T-helper 9 cell (primary cell): Measurements from ENCODE around the gene RRP9.

Experiments used
- DNase-seq: peaks from one replicate; pipeline ENCODE4 v3.0.0-alpha.2; 2020

The RRP9 gene

DNA sequence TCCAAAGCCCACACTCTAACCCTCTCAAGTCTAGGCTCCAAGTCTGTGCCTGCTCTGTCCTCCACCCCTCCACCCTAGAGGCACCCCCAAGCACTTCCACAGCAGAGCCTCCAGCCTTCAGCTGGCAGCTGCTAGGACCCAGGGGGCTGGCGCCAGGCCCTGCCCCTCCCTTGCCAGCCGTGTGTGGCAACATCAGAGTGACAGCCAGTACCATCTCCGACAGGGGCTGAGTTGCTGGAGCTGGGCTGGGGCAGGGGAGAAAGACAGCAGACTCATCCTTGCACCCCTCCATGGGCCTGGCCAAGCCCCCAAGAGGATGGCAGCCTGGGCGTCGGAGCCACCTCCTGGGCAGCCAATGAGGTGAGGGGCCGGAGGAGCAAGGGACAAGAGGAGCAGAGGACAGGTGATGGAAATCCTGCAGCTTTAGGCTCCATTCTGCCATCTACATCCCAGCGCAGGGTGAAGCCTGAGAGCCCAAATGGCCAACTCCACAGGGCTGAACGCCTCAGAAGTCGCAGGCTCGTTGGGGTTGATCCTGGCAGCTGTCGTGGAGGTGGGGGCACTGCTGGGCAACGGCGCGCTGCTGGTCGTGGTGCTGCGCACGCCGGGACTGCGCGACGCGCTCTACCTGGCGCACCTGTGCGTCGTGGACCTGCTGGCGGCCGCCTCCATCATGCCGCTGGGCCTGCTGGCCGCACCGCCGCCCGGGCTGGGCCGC, 13.6 kb upstream of the RRP9 start, which contains the start of gene GPR62:
TSS of gene GPR62 (plus strand) at position 207 of the 718 bp plus-strand sequence. CDS start at position 479, 272 bp downstream.
- no peak for DNase-seq

DNA sequence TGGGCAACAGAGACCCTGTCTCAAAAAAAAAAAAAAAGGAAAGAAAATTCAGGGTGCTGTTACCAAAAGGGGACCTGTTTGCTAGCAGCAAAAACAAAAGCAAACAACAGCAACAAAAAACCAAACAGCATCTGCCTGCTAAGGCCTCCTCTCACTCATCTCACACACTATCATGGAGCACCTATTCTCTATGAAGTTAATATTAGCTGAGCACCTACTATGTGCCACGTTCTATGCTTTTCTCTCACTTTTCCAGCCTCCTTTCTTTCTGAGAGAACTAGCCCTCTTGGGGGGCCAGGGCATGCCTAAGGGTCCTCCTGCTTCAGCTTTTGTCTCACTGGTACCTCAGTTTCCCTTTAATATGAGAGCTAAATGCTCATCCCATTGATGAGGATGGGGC, 13.0 kb upstream of the RRP9 start:
- no peak for DNase-seq

DNA sequence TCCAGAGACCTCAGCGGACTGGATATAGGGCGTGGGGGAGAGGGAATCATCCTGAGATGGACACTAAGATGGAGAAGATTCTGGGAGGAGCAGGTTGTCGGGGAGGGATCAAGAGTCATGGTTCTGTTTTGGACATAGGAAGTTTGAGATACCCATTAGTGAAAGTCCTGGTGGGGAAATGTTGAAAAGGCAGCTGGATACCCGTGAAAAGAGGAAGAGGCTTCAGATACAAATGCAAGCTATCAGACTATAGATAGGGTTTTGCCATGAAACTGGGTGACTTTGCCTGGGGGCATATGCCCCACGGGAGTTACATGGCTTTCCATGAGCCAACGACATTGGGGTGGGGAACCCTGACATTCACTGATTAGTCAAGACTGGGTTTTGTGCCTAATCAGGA, 12.4 kb upstream of the RRP9 start:
- no peak for DNase-seq

DNA sequence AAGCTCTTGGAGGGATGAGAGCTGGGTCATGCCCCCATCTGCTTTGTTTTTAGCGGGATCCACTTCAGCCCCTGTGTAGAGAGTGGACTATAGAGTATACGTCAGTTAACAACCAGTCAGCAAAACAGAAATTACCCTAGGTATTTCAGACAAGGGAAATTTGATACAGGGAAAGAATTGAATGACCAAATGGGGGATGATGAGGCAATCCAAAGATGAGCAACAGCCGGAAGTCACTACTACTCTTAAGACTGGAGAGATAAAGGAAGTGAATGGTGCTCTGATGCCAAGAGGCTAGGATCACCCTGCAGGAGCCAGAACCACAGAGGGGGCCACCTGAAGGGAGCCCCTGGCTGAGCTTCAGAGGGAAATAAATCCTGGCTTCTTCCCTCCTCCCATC, 11.7 kb upstream of the RRP9 start:
- DNase-seq, result no peak

DNA sequence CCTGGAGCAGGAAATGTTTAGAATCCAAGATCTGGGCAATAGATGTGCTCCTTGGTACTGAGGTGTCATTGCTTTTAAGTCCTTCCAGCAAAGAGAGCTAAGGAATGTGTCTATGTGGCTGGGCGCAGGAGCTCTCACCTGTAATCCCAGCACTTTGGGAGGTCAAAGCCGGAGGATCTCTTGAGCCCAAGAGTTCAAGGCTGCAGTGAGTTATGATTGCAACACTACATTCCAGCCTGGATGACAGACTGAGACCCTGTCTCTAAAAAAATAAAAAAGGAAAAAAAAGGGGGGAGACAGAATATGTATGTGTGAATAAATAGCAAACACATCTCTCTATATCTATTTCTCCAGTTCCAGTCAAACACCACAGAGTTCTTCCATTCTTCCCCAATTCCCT, 9.2 kb upstream of the RRP9 start:
- no peak for DNase-seq

DNA sequence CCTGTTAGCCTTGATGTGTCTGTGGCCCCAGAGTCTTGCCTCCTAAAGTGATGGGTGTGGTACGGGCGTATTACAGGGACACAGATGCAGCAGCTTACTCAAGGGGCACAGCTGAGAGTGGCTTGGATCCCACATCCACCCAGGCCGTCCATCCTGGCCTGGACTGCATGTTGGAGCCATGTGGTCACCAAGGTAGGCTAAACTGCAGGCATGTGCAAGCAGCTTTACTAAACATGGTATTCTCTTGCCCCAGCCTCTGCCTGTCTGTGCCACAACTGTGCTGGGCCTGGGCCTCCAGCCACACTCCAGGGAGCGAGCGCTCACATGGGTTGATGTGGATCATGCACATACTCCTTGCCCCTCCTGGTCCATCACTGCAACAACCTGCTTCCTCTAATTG, 7.4 kb upstream of the RRP9 start:
- no peak for DNase-seq

DNA sequence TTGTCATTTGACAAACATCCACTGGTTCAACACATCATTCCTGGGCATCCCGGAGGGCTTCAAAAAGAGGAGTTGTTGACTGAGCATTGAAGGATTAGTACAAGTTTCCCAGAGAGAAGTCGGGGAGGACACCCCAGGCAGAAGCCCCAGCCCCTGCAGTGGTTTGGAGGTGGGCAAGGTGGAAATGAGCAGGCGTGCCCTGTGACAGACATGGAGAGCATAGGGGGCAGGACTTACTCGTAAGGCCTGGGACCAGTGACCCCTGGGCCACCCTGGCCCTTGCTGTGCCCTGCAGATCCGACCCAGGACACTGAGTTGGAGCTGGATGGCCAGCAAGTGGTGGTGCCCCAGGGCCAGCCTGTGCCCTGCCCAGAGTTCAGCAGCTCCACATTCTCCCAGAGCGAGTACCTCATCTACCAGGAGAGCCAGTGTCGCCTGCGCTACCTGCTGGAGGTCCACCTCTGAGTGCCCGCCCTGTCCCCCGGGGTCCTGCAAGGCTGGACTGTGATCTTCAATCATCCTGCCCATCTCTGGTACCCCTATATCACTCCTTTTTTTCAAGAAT, 6.4 kb upstream of the RRP9 start:
- no peak for DNase-seq

DNA sequence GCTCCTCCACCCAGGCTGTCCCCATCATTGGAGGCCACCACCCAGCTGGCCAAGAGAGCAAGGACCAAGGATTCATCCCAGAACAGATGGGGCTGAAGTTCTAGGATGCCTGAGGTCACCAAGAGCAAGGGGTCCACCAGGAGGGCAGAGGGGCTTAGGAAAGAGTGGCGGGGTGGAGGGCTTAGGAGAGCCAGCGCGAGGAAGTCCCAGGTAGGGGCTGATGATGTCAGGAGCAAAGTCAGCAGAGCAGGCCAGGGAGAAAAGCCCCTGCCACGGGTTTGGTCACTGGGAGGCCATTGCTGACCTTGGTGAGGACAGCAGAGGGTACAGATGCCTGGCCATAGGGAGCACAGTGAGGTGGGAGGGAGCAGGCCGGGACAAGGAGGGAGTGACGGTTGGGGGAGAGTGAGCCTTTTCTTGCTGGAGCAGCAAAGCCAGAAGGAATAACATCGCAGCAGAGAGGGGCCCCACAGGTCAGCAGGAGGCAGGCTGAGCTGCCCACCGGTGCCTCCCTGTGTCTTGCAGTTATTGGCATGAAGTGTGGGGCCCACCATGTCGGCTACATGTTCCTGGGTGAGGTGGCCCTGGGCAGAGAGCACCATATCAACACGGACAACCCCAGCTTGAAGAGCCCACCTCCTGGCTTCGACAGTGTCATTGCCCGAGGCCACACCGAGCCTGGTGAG, 5.7 kb upstream of the RRP9 start:
- DNase-seq, result no peak

DNA sequence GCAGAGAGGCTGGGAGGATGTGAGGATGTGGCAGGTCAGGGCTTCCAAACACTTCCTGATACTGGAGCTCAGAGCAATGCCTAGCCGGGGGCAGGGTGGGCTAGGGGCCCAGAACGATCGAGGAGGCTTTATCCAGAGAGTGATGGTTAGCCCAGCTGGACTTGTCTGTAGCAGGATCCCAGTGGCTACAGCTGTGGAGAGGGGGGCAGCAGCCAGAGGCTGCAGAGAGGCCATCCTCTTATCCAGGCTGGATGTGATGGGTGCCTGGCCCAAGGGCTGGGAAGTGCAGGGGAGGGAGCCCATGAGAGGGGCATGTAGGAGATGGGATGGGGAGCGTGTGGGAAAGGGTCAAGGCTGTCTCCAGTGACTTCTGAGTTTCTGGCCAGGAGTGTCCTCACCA, 5.1 kb upstream of the RRP9 start:
- no peak for DNase-seq

DNA sequence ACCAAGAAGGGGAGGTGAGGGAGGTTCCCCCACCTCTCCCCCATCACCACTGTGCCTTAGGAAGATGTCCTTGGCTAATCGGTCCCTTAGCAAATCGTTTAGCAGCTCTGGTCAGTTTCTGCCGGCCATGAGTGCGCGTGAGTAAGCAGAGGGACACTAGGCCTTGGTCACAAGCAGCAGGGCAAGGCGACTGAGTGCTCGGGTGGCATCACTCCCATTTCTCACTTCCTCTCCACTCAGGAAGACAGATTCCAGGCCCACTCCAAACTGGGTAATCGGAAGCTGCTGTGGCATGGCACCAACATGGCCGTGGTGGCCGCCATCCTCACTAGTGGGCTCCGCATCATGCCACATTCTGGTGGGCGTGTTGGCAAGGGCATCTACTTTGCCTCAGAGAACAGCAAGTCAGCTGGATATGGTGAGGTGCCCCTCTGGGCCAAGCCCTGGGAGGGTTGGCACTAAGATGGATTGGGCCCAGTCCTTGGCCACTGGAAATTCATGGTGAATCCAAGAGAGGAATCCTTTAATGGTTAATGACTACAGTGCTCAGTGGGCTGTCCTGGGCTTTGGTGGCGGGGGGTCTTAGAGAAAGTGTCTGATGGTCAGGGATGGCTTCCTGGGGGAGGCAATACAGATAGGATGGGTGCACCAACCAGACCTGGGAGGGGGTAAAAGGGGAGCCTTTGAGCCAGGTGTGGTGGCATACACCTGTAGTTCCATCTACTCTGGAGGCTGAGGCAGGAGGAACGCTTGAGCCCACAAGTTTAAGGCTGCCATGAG, 4.4 kb upstream of the RRP9 start:
- DNase-seq, result no peak

DNA sequence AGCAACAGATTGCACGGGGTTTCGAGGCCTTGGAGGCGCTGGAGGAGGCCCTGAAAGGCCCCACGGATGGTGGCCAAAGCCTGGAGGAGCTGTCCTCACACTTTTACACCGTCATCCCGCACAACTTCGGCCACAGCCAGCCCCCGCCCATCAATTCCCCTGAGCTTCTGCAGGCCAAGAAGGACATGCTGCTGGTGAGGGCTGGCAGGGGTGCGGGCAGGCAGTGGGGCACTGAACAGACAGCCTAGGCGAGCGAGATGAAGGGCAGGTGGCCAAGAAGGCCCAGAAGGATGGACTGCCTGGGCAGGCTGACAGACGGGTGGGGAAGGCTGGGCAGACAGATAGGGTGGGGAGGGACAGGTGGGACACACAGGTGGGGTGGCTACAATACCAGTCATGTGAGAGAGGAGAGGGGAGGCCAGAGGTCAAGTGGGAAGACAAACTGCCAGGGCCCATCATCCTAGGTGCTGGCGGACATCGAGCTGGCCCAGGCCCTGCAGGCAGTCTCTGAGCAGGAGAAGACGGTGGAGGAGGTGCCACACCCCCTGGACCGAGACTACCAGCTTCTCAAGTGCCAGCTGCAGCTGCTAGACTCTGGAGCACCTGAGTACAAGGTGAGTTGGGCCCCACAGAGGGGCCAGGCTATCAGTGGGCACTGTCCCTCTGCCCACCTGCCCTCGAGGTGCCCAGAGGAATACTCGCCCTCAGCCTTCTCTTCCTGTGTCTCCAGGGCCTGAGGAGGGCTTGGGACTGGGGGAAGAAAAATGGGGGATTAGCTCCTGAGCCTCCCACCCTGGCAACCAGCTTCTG, 3.5 kb upstream of the RRP9 start:
- no peak for DNase-seq

DNA sequence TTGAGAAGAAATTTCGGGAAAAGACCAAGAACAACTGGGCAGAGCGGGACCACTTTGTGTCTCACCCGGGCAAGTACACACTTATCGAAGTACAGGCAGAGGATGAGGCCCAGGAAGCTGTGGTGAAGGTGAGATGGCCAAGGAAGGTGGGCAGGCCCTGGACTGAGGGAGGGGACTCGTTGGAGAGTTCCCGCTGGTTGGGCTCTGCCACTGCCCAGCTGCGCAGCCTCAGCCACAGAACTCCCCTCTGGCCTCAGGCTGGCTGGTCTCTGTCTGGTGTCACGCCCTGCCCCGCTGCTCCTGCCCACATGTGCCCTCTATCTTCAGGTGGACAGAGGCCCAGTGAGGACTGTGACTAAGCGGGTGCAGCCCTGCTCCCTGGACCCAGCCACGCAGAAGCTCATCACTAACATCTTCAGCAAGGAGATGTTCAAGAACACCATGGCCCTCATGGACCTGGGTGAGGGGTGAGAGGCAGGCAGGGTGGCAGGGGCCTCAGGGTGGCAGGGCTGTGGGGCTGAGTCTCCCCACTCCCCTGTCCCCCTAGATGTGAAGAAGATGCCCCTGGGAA, 2.8 kb upstream of the RRP9 start:
- DNase-seq, result no peak

DNA sequence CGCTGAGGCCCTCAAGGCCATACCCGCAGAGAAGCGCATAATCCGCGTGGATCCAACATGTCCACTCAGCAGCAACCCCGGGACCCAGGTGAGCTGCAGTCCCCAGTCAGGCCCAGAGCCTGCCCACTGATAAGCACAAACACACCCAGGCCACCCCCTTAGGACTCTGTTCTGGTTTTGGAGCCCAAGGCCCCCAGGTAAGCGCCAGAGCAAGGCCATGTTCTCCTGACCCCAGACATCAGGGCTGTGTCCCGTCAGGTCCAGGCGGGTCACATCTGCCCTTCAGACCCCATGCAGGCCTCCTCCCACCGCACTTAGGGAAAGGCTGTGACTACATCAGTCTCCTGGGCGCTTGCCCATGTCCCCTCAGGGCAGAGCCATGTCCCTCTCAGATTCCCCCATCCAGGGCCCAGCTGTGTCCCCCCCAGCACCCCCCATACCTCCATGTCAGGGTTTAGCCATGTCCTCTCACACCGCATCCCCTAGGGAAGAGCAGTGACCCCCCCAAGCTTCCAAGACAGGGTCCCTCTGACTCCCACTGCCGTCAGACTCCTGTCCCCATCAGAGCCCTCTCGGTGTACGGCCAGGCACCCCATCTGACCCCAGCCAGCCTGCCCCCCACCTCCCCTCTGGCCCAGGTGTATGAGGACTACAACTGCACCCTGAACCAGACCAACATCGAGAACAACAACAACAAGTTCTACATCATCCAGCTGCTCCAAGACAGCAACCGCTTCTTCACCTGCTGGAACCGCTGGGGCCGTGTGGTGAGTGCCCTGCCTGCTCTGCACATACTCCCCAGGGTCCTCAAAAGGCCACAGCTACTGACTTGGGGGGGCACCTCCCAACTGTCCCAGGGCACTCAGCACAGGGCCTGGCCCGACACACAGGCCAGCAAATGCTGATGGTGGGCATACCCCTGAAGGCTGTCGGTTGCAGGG, 2.0 kb upstream of the RRP9 start:
- DNase-seq, result no peak

DNA sequence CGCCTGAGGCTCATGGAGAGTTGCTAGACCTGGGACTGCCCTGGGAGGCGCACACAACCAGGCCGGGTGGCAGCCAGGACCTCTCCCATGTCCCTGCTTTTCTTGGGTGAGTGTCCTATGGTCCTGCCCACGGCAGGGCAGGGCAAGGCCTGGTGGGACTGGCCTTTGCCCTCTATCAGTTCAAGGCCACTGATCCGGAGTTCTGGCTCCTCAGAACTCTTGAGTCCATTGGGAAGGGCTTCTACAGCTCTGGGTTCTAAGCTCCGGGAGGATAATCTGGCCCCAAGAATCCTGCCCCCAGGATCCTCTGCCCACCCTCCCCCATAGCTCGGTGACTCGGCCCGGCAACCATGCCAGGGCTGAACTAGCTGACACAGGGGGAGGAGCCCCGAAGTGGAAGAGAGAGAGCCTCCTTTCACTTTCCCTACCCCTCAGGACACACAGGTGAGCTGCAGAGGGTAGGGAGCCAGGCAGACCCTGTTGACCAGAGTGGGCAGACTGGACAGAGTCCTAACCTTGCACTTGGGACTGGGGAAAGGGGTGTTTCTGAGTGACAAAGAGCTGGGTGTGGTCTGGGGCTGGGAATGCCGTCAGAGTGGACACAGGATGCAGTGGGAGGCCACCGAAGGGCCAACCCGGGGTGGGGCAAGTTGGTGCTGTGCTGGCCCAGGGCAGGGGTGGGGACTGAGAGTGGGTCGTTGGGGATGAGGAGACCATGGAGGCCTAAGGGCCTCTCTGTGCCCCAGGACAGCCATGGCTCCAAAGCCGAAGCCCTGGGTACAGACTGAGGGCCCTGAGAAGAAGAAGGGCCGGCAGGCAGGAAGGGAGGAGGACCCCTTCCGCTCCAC, 1.1 kb upstream of the RRP9 start:
- no peak for DNase-seq

DNA sequence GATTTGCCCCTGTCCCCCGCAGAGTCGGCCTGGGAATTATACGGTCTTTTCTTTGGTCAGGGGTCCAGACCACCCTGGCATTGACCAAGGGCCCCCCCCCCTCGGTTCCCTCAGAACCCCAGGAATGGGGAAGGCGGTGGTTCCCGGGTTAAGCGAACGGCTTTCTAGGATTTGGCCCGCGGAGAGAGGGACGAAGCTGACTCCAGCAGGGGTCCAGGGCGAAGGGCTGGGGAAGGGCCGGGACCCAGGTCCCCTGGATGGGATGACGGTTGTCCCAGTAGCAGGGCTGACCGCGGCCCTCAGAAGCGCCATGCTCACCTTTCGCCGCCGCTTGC, 274 bp downstream of the RRP9 start:
- no peak for DNase-seq

DNA sequence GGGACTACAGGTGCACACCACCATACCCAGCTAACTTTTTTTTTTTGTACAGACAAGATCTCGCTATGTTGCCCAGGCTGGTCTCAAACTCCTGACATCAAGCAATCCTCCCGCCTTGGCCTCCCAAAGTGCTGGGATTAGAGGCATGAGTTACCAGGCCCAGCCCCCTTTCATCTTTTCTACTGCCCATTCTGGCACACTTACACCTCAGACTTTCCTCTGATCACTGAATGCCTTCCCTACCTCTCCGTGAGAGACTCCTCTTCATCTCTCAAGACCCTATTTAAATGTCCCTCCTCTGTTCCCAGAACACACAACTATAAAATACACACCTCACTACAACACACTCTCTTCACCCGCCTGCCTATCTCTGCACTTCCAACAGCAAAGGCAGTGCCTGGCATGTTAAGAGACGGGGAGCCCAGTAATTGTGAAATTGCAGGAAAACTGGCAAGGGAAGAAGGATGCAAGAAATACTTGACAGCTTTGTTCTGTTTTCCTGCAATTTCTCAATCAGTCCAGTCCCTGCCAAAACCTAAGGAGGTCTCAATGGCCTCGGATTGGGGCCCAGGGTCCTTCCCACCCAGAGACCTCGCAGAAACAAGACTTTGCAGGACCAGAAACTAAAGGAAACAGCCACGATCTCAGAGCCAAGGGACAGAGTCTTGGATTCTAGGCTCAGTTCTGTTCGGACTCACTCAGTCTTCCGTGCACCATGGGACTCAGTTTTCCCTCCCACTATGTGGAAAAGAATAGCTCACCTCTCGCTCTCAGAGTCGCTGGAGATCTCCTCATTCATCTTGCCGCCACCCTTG, 849 bp downstream of the RRP9 start:
- no peak for DNase-seq

DNA sequence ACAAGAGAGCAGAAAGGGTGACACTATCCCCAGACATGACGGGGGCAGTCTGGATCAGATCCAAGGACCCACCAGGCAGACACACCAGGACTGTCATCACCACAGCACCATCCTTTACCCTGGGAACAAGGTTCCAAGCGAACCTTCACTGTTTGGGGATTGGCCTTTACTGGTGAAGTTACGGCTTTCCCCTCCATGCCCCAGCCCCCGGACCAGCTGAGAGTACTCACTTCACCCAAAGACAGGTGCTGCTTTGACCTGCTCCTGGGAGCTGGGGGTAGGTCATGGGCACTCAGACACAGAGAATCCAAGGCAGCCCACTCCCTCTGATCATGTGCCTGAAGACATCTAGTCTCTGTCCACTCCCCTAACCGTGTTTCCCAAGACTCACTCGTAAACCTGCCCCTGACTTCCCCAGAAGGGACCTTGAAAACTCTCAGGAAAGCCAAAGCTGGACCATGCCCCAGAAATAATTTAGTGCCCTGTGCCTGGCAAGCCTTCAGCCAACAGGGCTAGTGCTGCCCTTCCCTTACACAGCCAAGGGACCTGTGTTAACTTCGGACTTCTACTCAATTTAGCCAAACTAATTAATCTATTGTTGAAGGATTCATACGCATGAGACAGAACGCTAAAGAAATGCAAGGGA, 2.8 kb downstream of the RRP9 start:
- no peak for DNase-seq

DNA sequence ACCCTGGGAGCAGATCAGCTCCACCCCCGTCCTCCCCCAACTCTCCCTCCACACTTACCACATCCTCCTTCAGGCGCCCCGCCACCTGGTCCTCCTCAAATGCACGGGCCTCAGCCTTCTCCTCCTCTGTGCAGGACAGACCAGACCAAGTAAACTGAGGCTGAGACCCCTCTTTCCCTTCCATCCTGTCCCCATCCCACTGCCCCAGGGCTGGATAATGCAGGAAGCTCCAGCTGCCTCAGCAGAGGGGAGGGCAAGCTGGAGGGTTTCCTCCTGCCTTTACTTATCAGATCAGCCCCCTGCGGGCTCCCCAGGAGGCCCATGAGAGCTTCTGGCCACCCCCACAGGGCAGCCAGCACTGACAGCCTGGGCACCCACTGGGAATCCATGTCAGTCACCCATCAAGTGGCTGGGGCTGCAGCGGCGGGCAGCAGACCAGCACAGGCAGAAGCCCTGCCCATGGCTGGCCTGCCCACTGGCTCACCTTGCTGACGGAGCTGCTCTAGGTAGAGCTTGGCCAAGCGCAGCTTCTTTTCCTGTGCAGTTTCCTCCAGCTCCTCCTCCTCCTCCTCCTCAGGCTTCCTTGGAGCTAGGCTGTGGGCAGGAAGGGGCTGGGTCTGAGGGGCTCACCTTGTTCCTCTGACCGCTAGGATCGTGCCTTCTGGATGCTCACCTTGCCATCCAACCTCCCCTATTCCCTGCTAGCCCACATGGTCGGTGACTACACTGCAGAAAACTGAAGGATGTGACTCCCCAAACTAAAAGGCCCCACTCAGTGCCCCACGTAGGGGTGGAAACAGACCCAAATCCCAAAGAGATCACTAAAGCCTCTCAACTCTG, 3.9 kb downstream of the RRP9 start:
- DNase-seq, result no peak
